ENCODE results near the gene SRP72.

The SRP72 gene

DNA sequence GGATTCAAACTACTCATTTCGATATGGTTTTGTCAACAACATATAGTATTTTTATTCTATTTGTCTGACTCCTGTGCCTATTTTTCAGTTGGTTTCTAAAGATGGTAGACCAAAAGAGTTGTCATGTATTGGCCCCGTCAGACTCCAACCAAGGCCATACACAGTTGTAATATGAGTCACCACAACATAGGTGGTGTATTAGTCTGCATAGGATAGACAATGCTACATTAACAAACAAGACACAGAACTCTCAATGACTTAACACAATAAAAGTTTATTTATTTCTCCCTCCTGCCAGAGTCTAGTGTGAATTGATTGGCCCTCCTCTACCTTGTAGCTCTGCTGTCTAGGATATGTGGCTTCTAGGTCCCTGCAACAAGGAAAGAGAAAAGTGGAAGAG lies 84.1 kb downstream of the SRP72 start:
- DNase-seq: no peak

DNA sequence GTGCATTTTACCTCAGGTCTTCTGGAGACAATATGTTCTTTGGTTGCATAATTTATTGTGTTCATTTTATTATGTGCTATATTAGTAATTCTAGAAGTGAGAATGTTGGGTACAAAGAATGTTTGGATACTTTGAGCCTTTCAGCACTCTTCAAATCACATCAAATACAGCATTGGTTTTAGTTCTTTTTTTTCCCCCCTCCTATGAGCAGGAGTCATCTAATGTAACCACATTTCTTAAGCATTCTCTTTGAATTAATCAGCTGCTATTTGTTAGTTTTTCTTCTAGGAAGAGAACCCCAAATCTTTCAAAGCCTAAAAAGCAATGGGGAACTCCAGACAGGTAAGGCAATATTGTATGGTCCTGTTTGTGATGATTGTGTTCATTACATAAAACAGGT lies 84.9 kb downstream of the SRP72 start:
- no peak for DNase-seq

Data from NCI-H2171 treated with DMSO at 0.1 percent for 48 hours (cell line).